Fibroblast of lung (primary cell): ENCODE data around the gene NELFB.

ENCODE experiments used
- EZH2 ChIP-seq: IDR thresholded peaks from 2 replicates; pipeline ENCODE4 v1.5.1; 2012; ENCODE audit warnings: low read length, control low read depth, mild to moderate bottlenecking; ENCODE audit errors: missing control alignments
- TF ChIP-seq, protein P1 (sequence below), 2 donors: IDR thresholded peaks in 1 of 2; conservative IDR thresholded peaks in 1 of 2; 1 replicate in 1 of 2; 2 replicates in 1 of 2; pipeline ENCODE4 v1.5.1; 2011 to 2012; ENCODE audit warnings: low read length in 2 of 2, control low read depth in 1 of 2, inconsistent platforms in 1 of 2, low read depth in 1 of 2, mild to moderate bottlenecking in 1 of 2

DNA sequence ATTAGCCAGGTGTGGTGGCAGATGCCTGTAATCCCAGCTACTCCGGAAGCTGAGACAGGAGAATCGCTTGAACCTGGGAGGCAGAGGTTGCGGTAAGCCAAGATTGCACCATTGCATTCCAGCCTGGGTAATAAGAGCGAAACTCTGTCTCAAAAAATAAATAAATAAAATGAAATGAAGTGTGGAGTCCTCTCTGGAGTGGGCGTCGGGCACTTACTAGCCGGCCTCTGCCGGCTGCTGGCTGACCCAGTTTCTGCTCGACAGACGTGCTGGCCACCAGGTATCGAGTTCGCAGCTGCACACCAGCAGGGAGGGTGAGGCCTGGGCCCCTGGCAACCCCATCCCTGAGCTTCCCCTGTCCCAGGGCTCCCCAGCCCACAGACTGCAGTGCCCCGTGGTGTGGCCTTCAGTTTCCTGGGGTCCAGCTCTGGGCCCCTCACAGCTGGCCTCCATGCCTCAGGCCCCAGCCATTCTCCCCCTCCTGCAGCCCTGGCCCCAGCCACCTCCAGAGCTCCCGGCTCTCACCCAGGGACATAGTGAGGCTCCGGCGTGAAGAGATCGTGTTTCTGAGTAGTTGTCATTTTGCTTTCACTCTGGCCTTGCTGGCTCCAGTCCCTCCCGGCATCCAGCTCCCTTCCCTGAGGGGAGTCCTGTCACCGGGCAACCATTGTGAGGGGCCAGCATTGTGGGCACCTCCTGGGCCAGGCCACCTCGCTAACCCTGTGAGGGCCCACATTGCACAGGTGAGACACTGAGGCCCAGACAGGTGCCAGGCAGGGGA lies 7.8 kb upstream of the NELFB start:
- TF ChIP-seq, protein P1, sequence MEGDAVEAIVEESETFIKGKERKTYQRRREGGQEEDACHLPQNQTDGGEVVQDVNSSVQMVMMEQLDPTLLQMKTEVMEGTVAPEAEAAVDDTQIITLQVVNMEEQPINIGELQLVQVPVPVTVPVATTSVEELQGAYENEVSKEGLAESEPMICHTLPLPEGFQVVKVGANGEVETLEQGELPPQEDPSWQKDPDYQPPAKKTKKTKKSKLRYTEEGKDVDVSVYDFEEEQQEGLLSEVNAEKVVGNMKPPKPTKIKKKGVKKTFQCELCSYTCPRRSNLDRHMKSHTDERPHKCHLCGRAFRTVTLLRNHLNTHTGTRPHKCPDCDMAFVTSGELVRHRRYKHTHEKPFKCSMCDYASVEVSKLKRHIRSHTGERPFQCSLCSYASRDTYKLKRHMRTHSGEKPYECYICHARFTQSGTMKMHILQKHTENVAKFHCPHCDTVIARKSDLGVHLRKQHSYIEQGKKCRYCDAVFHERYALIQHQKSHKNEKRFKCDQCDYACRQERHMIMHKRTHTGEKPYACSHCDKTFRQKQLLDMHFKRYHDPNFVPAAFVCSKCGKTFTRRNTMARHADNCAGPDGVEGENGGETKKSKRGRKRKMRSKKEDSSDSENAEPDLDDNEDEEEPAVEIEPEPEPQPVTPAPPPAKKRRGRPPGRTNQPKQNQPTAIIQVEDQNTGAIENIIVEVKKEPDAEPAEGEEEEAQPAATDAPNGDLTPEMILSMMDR (conservative IDR thresholded peaks at IDR 0.05 in 1 of 2, IDR thresholded peaks at IDR 0.05 in 1 of 2; ENCODE audit: low read depth in 1 of 2, low read length in 2 of 2), result no peak
- TF ChIP-seq EZH2, result no peak
